Fibroblast of lung (primary cell): ENCODE data around the gene CCT7.

Experiments used
- CTCF ChIP-seq, 2 donors: IDR thresholded peaks in 1 of 2; conservative IDR thresholded peaks in 1 of 2; 1 replicate in 1 of 2; 2 replicates in 1 of 2; pipeline ENCODE4 v1.5.1; 2011 to 2012; ENCODE audit warnings: low read length in 2 of 2, control low read depth in 1 of 2, inconsistent platforms in 1 of 2, low read depth in 1 of 2, mild to moderate bottlenecking in 1 of 2
- EZH2 ChIP-seq: IDR thresholded peaks from 2 replicates; pipeline ENCODE4 v1.5.1; 2012; ENCODE audit warnings: low read length, control low read depth, mild to moderate bottlenecking; ENCODE audit errors: missing control alignments

- no peak for TF ChIP-seq CTCF (conservative IDR thresholded peaks at IDR 0.05 in 1 of 2, IDR thresholded peaks at IDR 0.05 in 1 of 2; ENCODE audit: low read depth in 1 of 2, low read length in 2 of 2)
- no peak for TF ChIP-seq EZH2
These were observed 30.7 kb downstream of the CCT7 start for GRCh38 chr2:73264783-73265182.
